HepG2 (cell line): Measurements from ENCODE around the gene NFE2. TPM values are rescaled to one million over a fixed set of nuclear protein-coding genes. Genes with fewer than 3 reads are reported as not detected.
A peak's percentile ranks its signal among the peaks of the same experiment; 100 is the strongest.

Experiments
- AFF4 ChIP-seq: sonication (generic); formaldehyde crosslinking; IDR thresholded peaks from 2 replicates; pipeline ENCODE4 v1.4.0; 2020; ENCODE audit warnings: missing genetic modification reagents
- MLLT10 ChIP-seq: sonication (generic); formaldehyde crosslinking; IDR thresholded peaks from 2 replicates; pipeline ENCODE4 v1.4.0; 2020; ENCODE audit warnings: missing genetic modification reagents
- PATZ1 ChIP-seq: sonication (generic); formaldehyde crosslinking; IDR thresholded peaks from 2 replicates; pipeline ENCODE4 v1.4.0; 2020; ENCODE audit warnings: missing genetic modification reagents
- RERE ChIP-seq: IDR thresholded peaks from 2 replicates; pipeline ENCODE4 v1.6.1; 2016; ENCODE audit warnings: low read depth, missing genetic modification reagents, missing compliant biosample characterization
- SCMH1 ChIP-seq: sonication (generic); formaldehyde crosslinking; IDR thresholded peaks from 2 replicates; pipeline ENCODE4 v1.9.0; 2021; ENCODE audit warnings: missing genetic modification reagents, mild to moderate bottlenecking, borderline replicate concordance
- ZIK1 ChIP-seq: sonication (generic); formaldehyde crosslinking; IDR thresholded peaks from 2 replicates; pipeline ENCODE4 v1.5.0; 2020; ENCODE audit warnings: mild to moderate bottlenecking, low read depth, missing genetic modification reagents, borderline replicate concordance
- ZNF335 ChIP-seq: sonication (generic); formaldehyde crosslinking; IDR thresholded peaks from 2 replicates; pipeline ENCODE4 v1.4.0; 2020; ENCODE audit warnings: missing genetic modification reagents
- ZNF446 ChIP-seq: sonication (generic); formaldehyde crosslinking; IDR thresholded peaks from 2 replicates; pipeline ENCODE4 v1.5.0; 2020; ENCODE audit warnings: mild to moderate bottlenecking, missing genetic modification reagents
- ZNF569 ChIP-seq: sonication (generic); formaldehyde crosslinking; IDR thresholded peaks from 2 replicates; pipeline ENCODE4 v1.5.0; 2020; ENCODE audit warnings: mild to moderate bottlenecking, missing genetic modification reagents, moderate library complexity, borderline replicate concordance
- ZUFSP ChIP-seq: sonication (generic); formaldehyde crosslinking; IDR thresholded peaks from 2 replicates; pipeline ENCODE4 v1.9.0; 2021; ENCODE audit warnings: missing genetic modification reagents, mild to moderate bottlenecking, borderline replicate concordance
- ZXDC ChIP-seq: sonication (generic); formaldehyde crosslinking; IDR thresholded peaks from 2 replicates; pipeline ENCODE4 v1.5.0; 2020; ENCODE audit warnings: mild to moderate bottlenecking, missing genetic modification reagents
- polyA plus RNA-seq, 8 experiments: library from polyadenylated mRNA; depleted of rRNA in 3 of 8; stranded (reverse) in 7 of 8; unstranded in 1 of 8; fragments of >200 nt; fragmentation: Illumina TruSeq in 4 of 8; extraction: Trizol in 4 of 8; gene quantifications; 2 replicates each; pipeline versions ENCODE4 v1.2.1 to v1.2.3, GENCODE V29; 2011 to 2016; ENCODE audit warnings: low read depth in 4 of 8, missing spikeins in 1 of 8, mixed read lengths in 1 of 8; ENCODE audit not compliant: insufficient read depth in 1 of 8
- total RNA-seq, 5 experiments: library from RNA; depleted of rRNA; stranded (reverse); fragments of >200 nt; fragmentation: Illumina TruSeq; extraction: Trizol; gene quantifications; 2 replicates each; pipeline ENCODE4 v1.2.3, GENCODE V29; 2016; ENCODE audit warnings: low read depth in 1 of 5

NFE2 gene
- total and polyA plus RNA-seq, 2 of the 13 experiments (the other 11 are each of a cell fraction or from before 2014, with no cell fraction given): 4.5 to 7.8 TPM

- no peak for TF ChIP-seq ZNF569 (CRISPR knock-in tag)
- TF ChIP-seq PATZ1 (CRISPR knock-in tag): peak; percentile 81
- 0 out of 2 replicates have a peak, but pooled peaks have one; percentile 28 for TF ChIP-seq AFF4
- no peak for TF ChIP-seq ZIK1
- no peak for TF ChIP-seq ZNF335 (CRISPR knock-in tag)
- TF ChIP-seq ZUFSP (CRISPR knock-in tag): no peak
- no peak for TF ChIP-seq SCMH1 (CRISPR knock-in tag)
- peak; percentile 67; the same call in 1 of the 2 replicates for TF ChIP-seq ZXDC (CRISPR knock-in tag)
- no peak for TF ChIP-seq MLLT10
- 0 out of 2 replicates have a peak, but pooled peaks have one; percentile 35 for TF ChIP-seq ZNF446 (CRISPR knock-in tag)
- no peak; the same call in 1 of the 2 replicates for TF ChIP-seq RERE (CRISPR knock-in tag)
Observed at GRCh38 chr12:54294152-54294952, 6.5 kb downstream of the NFE2 start (continued).
